GM12891 (cell line): ENCODE data around the gene RRP8.

Experiments used
- DNase-seq: peaks from one replicate; pipeline ENCODE4 v3.0.0; 2011; ENCODE audit warnings: low spot score; ENCODE audit not compliant: insufficient read length
- FAIRE-seq: peaks from 2 replicates; lab custom pipeline; 2011; peaks lifted over from hg19 to GRCh38; lab: Jason Lieb, UNC
- PAX5 ChIP-seq: IDR thresholded peaks from 2 replicates; pipeline ENCODE4 v1.6.1; 2011; ENCODE audit warnings: low read length, moderate library complexity, mild to moderate bottlenecking; ENCODE audit not compliant: insufficient read depth, severe bottlenecking
- POLR2A ChIP-seq: IDR thresholded peaks from 2 replicates; pipeline ENCODE4 v1.6.1; 2011; ENCODE audit warnings: low read depth, low read length, control low read depth
- POLR2AphosphoS5 ChIP-seq: IDR thresholded peaks from 2 replicates; pipeline ENCODE4 v1.6.1; 2011; ENCODE audit warnings: low read depth, low read length, control low read depth
- POU2F2 ChIP-seq: IDR thresholded peaks from 2 replicates; pipeline ENCODE4 v1.6.1; 2011; ENCODE audit warnings: low read depth, mild to moderate bottlenecking, control low read depth, low read length, moderate library complexity
- SPI1 ChIP-seq: IDR thresholded peaks from 2 replicates; pipeline ENCODE4 v1.6.1; 2011; ENCODE audit warnings: low read depth, low read length, control low read depth
- TAF1 ChIP-seq: IDR thresholded peaks from 2 replicates; pipeline ENCODE4 v1.6.1; 2011; ENCODE audit warnings: low read depth, low read length, control low read depth

Gene RRP8

GRCh38 chr11:6611092-6611962 is 7.9 kb upstream of the RRP8 start:
- TF ChIP-seq TAF1 (no peak), PAX5 (no peak), POU2F2 (peak; percentile 32; the same call in 1 of the 2 replicates)
- FAIRE-seq (no peak), DNase-seq (no peak)

DNA sequence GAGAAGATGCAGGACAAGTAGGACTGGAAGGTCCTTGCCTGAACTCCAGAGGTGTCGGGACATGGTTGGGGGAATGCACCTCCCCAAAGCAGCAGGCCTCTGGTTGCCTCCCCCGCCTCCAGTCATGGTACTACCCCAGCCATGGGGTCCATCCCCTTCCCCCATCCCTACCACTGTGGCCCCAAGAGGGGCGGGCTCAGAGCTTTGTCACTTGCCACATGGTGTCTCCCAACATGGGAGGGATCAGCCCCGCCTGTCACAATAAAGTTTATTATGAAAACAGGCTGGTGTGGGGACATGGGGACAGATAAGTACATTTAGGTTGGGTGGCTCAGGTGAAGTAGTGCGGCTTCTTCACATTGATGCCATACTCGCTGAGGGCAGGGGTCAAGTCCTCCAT is 7.2 kb upstream of the RRP8 start:
- FAIRE-seq (no peak), DNase-seq (no peak)
- no peak for TF ChIP-seq TAF1
- TF ChIP-seq PAX5 = no peak
- no peak for TF ChIP-seq POLR2AphosphoS5
- TF ChIP-seq POU2F2 = no peak
- TF ChIP-seq SPI1 = no peak
- no peak for TF ChIP-seq POLR2A

- no peak for FAIRE-seq
- no peak for DNase-seq
- no peak for TF ChIP-seq POU2F2
- no peak for TF ChIP-seq POLR2A
- TF ChIP-seq SPI1 = no peak
- TF ChIP-seq POLR2AphosphoS5 = no peak
- no peak for TF ChIP-seq TAF1
- TF ChIP-seq PAX5 = no peak
Observed at GRCh38 chr11:6609502-6610015, 6.1 kb upstream of the RRP8 start.

DNA sequence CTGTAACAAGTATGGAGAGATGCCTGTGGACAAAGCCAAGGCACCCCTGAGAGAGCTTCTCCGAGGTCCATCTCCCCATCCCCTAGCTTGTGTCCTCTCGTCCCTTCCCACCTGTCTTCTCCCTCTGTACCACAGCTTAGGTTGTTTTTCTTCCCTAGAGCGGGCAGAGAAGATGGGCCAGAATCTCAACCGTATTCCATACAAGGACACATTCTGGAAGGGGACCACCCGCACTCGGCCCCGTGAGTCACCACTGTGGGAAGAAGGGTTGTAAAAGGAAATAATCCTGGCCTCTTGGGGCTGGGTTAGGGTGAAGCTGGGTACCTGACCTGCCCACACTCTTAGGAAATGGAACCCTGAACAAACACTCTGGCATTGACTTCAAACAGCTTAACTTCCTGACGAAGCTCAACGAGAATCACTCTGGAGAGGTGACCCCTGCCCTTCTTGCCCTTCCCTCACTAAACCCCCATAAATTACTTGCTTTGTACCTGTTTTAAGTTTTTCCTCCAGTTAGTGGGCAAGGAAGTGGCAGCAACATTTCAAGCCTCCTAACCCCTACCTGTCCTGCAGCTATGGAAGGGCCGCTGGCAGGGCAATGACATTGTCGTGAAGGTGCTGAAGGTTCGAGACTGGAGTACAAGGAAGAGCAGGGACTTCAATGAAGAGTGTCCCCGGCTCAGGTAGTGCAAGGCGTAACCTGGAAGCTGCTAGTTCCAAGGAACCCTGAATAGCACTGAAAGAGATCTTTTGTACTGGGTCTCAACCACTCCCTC is 5.5 kb upstream of the RRP8 start:
- DNase-seq (no peak), FAIRE-seq (no peak)

GRCh38 chr11:6608011-6608410 is 4.6 kb upstream of the RRP8 start:
- FAIRE-seq = no peak
- DNase-seq = no peak
- TF ChIP-seq POLR2A (0 out of 2 replicates have a peak, but pooled peaks have one; percentile 8), TAF1 (no peak)

More for the DNA sequence above, 5.5 kb upstream of the RRP8 start:
- TF ChIP-seq POU2F2 (no peak), POLR2A (no peak), SPI1 (no peak), PAX5 (no peak), TAF1 (no peak), POLR2AphosphoS5 (no peak)

GRCh38 chr11:6607190-6607795 is 3.9 kb upstream of the RRP8 start:
- FAIRE-seq (no peak), DNase-seq (no peak)

DNA sequence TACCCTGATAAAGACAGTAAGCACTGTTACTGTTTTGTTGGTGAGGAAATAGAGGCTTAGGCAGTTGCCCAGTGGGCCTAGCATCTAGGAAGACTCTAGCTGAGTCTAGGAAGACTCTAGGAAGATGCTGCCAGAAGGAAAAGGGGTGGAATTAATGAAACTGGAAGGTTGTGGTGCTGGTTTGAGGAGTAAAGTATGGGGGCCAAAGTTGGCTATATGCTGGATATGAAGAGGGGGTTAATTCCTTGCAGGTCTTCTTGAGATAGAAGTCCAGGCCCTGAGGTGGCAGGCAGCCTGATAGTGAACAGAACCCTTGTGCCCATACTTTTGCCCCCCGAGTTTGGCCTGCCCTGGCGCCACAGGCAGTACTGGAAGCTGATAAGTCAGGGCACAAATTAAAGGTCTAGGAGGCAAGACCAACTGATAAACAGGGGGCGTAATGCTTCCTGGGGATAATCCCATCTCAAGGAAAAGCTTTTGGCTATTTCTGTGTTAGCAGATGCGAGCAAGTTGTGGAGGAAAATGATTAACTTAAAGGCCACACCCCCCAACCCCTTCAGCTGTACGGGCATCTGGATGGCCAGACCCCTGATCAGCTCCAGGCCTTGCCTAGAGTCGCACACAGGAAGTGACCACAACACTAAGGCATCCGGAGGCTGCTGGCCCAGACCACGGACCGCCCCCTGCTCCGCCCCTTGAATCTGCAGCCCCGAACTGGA is 3.2 kb upstream of the RRP8 start:
- TF ChIP-seq TAF1 = 0 out of 2 replicates have a peak, but pooled peaks have one; percentile 12
- TF ChIP-seq POLR2AphosphoS5 = peak; percentile 34; the same call in 1 of the 2 replicates
- no peak for TF ChIP-seq SPI1
- TF ChIP-seq POU2F2 = peak; percentile 65
- TF ChIP-seq POLR2A = peak; percentile 66; the same call in 1 of the 2 replicates
- no peak for DNase-seq
- peak; percentile 84 for FAIRE-seq

More at GRCh38 chr11:6607190-6607795, 3.9 kb upstream of the RRP8 start:
- TF ChIP-seq POU2F2 (no peak), TAF1 (no peak), POLR2AphosphoS5 (no peak), POLR2A (no peak), PAX5 (no peak), SPI1 (no peak)

GRCh38 chr11:6604790-6605189 is 1.4 kb upstream of the RRP8 start:
- no peak for TF ChIP-seq POLR2A
- 0 out of 2 replicates have a peak, but pooled peaks have one; percentile 20 for TF ChIP-seq SPI1
- FAIRE-seq = peak; percentile 45
- DNase-seq = no peak

DNA sequence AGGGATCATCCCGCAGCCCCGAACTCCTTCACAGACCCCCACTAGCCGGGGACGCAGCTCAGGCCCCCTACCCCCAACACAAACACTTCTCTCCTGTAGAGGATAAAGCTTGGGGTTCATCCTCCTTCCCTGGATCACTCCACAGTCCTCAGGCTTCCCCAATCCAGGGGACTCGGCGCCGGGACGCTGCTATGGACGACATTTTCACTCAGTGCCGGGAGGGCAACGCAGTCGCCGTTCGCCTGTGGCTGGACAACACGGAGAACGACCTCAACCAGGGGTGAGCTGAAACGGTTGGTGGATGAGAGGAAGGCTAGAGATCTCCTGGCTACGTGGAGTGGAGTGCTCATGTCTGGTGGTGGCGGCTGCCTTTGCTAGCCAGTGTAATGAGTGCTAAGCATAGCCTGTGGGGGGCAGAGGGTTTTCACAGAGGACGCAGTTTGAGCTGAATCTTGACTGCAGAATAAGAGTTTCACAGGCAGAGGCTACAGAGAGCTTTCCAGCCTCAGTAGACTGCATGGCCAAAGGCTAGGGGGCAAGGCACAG is 738 bp upstream of the RRP8 start:
- TF ChIP-seq POU2F2 (no peak), PAX5 (no peak), SPI1 (no peak), POLR2A (no peak), POLR2AphosphoS5 (0 out of 2 replicates have a peak, but pooled peaks have one; percentile 41), TAF1 (peak; percentile 36; the same call in 1 of the 2 replicates)
- DNase-seq (no peak), FAIRE-seq (peak; percentile 92)
